Renal cortical epithelial cell (primary cell): Measurements from ENCODE around the gene ACCSL. TPM values are rescaled to one million over a fixed set of nuclear protein-coding genes. Genes with fewer than 3 reads are reported as not detected.

Experiments used
- DNase-seq: peaks from one replicate; pipeline ENCODE4 v3.0.0-alpha.2; 2011; ENCODE audit warnings: low read depth
- total RNA-seq: library from RNA; depleted of rRNA; stranded (reverse); fragments of >200 nt; gene quantifications from 2 replicates; pipeline ENCODE4 v1.2.3, GENCODE V29; 2014

ACCSL gene
- total RNA-seq, 1 donor from 2014 or later, result not detected

DNA sequence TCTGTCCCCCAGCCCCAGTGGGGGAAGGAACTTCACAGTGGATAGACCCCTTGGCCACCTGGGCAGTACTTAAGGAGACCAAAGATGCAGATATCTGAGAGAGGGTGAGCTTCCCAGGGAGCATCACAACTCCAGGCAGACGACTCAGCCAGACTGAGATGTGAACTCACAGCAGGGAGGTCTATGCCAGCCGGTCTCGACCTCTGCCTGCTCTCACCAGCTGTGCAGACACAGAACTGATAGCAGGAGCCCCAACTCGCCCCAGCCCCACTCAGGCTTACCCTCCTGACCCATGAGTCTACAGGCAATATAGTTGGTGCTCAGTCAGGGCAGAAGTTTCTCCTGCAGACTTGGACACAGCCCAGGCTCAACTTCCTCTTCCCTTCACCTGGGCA, 29.7 kb upstream of the ACCSL start:
- no peak for DNase-seq

DNA sequence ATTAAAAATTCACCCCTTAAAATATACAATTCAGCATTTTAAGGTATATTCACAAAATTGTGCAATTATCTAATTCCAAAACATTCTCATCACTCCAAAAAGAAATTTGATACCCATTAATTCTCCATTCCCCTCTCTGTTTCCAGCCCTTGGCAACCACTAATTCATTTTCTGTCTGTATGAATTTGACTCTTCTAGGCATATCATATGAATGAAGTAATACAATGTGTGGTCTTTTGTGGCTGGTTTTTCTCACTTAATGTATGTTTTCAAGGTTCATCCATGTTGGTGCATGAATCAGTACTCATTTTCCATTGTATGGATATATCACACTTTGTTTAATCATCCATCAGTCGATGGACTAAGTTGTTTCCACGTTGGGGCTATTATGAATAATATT, 29.0 kb upstream of the ACCSL start:
- DNase-seq, result no peak

DNA sequence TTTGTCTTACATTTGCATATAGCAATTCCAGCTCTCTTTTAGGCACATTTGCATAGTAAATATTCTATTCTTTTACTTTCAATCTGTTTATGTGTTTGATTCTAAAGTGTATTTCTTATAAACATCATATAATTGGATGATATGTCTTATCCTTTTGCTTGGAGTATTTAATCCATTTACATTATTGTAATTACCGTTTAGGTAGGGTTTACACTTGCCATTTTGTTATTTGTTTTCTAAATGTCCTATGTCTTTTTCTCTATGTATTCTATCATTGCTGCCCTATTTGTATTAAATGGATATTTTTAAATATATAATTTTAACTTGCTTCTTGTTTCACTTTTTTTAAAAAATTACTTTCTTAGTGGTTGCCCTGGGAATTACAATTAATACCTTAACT, 22.8 kb upstream of the ACCSL start:
- DNase-seq, result no peak

DNA sequence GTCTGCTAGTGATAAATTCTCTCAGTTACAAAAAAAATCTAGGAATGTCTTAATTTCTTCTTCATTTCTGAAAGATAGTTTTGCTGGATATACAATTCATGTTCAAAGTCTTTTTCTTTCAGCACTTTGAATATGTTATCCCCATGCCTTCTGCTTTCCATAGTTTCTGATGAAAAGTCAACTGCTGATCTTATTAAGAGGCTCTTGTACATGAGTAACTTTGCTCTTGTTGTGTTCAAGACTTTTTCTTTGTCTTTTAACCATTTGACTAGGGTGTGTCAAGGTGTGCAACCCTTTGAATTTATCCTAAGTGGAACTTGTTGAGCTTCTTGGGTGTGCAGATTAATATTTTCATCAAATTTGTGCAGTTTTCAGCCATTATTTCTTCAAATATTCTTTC, 22.1 kb upstream of the ACCSL start:
- DNase-seq, result no peak

DNA sequence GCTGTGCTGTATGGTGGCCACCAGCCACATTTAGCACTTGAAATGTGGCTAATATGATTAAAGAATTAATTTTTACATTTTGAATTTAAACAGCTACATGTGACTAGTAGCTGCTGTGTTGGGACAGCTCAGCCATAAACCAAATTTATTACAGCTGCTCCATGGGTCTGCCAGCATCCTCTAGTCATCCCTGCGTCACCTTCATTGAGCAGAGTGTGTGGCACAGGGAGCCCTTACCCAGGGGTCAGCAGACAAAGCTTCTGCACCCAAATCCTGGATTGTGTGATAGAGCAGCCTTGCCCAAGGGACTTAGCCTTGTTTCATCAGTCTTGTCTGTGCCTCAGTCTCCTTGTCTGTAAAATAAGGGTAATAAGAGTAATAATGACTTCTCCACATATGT, 19.4 kb upstream of the ACCSL start:
- no peak for DNase-seq

DNA sequence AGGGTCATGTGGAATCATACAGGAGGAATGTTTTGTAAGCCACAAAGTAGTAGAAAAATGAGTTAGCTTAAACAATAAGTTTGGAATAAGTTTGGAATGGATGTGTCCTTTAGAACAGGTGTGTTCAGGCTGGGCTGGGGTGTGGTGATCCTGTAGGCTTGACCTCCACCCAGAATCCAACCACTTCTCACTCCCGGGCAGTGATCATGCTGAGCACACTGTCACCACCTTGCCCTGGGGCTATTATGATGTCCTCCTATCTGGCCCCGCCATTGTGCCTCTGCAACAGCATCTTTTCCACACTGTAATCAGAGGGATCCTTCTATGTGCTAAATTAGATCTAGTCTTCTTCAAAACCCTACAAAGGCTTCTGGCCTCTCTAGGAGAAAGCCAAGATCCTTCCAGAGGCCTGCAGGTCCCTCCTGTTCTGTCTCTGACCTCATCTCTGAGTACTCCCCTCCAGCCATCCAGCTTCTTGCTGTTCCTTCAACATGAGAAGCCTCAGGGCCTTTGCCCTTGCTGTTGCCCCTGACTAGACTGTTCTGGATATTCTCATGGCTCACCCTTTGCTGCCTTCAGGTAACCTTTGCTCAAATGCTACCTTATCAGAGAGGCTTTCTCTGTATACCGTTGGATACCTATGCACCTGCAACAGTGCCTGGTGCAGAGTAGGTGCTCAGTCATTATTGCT, 18.8 kb upstream of the ACCSL start:
- no peak for DNase-seq

DNA sequence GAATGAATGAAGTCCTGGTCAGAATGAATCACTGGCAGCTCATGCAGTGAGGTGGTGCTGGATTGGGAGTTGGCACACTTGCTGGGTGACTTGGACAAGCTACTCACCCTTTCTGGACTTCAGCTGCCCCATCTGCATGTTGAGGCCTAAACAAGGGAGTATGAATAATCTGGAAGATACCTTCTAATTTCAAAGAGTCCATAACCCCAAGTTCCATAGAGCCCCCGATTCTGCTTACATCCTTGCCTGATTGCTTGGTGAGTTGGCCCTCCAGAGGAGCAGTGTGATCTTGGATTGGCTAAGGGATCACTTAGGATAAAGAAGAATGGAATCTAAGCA, 18.3 kb upstream of the ACCSL start:
- no peak for DNase-seq

DNA sequence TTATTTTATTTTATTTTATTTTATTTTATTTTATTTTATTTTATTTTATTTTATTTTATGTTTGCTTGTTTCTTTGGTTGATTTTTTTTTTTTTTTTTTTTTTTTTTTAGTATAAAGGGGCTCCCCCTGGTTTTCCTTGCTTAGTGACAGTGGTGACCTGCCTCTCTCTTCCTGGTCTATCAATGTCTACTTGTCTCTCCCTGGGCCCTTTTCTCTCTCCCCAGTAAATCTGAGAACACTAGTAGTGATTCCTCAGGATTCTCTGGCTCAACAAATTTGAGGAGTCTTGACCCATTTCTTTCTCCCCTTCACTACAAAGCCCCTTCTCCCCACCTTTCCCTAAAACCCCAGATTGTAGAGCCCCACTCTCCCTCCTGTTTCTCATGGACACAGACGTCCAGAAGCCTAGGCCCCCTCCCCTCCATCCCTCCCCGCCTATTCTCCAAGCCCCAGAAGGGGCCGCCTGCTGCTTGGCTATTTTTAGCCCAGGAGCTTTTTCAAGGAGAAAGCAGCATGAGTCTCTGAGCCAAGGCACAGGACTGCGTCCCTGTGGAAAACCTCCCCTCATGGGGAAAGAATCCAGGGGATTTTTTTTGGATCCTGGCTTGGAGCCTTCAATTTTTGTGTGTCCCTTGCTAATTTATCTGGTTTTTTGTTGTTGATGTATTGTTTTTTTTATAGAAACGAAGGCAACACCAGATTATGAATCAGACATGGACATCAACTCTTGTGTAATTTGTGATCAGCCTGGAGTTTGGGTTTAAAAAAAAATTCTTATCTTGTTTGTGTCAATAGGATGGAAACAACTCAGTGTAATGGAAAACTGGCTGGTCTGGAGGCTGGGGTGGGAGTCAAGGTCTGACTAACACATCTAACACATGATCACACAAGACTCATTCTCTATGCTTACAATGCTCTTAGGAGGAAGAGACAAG, 17.5 kb upstream of the ACCSL start:
- peak; percentile 27 for DNase-seq

DNA sequence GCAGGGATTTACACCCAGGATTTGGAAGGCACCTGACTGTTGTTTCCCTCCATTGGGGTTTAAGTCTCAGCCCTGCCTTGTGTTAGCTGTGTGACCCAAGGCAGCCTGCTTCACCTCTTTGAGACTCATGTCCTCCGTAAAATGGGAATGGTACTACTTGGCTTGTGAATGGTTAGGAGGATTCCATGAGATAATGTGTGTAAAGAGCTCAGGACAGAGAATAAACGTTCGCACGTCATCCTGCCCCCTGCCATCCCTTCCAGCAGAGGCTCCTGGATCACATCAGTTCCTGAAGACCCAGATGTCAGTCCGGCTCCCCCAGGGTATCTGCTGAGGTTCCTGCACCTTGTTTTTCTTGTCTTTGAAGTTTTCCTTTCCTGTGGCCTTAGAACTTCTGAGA, 16.8 kb upstream of the ACCSL start:
- DNase-seq, result no peak

DNA sequence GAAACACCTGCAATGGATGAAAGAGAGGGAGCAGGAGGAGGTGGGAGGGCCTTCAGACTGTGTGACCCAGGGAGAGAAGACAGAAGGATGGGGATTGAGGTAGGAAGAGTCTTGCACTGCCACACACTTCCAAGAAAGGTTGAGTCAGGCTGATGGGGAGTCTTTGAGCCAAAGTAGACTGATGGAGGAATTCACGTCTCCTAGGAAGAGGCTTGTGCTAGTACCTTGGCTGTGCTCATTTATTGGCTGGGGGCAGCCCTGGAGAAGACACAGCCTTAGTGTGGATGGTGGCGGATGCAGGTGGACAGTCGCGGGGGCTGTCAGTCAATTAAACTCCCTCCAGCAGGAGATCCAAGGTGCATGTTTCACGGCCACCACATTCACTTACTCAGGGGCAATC, 16.2 kb upstream of the ACCSL start:
- DNase-seq, result no peak

DNA sequence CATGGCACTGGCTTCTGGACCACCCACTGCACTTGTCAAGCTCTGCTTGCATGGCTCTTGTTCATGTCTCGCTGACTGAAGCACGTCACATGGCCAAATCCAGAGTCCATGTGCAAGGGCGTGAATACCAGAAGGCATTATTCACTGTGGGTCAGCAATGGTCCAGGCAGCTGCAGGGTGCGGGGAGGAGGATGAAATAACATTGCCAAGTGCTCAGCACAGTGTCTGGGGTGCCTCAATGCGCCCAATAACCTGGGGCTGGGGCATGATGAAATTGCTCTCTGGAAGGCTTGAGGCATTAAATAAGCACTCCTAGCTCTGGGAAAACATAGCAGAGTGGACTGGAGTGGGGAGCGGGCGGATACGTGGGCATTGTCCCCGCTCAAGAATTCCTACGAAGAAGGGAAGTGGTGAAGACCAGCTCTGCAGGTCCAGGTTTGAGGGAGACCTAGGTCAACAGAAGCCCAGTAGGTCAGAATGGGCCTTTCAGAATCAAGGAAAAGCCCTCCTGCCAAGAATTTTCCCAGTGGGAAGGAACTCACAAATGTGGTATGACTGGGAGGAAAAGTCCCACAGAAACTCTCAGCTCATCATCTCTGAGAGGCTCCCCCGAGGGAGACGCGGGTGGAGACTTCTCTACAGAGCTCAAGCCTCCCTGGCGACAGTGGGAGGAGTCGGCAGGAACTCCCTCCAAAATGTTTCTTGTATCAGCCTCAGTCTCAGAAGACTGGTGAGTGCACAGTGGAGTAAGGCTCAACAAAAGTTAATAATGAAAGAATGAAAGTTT, 15.3 kb upstream of the ACCSL start:
- DNase-seq, result peak; percentile 39

DNA sequence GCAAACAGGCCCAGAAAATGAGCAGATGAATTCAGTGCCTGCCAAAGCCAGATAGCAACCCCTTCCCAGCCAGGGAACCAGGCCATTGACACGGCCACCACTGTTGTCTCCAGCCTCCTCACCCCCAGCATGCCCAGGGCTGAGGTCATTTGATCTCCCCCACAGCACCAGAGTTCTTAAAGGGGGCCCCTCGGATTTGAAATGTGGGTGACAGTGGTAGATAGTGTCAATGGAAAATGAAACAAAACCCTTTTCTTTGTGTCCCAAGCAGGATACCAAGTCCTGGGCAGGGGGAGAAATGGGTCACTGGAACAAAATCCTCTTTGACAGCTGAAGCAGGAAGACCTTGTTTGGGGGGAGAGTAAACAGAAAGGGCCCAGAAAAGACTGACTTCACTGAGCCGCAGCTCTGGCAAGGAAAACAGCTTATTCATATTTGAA, 14.3 kb upstream of the ACCSL start:
- DNase-seq, result no peak

DNA sequence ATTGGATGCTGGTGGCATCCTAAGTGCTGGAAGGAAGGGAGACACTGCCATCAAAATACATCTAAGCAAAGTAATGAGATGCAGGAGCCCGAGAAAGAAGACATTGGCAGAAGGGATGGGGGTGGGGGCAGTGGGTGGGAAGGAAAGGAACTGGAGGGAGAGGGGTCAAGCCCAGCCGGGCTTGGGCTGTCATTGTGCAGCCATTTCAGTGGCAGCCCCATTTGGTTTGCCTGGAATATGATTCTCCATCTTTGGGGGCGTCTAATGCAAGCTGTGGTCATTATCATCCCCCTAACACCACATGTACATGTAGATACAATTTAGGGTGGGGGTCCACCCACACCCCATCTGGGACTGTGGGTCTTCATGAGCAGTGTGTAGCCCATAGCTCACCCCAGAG, 13.9 kb upstream of the ACCSL start:
- no peak for DNase-seq

DNA sequence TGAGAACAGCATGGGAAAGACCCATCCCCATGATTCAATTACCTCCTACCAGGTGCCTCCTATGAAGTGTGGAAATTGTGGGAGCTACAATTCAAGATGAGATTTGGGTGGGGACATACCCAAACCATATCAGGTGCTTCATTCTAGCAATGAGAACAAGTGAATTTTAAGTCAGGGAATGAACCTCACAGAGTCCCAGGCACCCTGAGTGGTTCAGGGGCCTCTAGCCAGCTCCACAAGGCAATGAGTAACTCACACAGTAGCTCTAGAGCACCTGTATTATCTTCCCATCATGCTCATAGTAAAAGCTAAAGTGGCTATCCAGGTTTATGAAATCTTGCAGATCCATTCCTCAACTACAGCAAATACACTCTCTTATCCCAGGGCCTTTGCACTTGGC, 13.1 kb upstream of the ACCSL start:
- DNase-seq, result no peak

DNA sequence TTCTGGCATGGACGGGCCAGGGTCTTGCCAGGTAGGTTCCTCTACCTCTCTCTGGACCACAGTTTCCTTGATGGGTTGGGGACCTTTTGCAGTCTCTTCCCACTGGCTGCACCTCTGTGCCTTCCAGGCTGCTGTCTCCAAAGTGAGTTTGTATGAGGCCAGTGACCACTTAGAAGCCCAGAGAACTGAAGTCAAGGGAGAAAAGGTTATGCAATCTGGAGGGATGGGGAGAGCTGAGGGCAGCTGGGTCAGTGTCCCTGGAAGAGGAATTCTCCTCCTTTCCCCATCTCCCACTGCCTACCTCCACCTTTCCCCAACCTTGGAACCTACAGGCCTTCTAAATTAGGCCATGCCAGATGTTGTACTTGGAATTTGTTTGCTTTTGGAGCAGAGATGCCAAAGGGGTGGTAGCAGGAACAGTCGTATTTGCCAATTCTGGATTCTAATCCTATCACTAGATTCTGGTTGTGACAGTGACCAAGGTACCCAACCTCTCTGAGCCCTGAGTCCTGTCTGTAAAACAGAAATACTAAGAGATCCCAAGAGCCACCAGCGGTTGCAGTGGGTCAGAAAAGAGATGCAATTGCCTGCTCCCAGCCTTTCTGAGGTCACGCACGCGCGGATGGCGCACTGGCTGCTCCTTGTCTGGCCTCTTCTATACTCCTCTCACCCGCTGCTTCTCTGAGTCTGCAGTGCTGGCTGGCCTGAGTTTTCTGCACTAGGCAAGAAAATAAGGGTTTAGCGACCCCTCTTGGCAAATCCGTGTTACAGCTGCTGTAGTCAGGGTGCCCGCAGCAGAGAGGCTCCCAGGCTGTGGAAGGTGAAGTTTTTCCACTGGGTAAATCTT, 10.7 kb upstream of the ACCSL start:
- DNase-seq, result peak; percentile 67

DNA sequence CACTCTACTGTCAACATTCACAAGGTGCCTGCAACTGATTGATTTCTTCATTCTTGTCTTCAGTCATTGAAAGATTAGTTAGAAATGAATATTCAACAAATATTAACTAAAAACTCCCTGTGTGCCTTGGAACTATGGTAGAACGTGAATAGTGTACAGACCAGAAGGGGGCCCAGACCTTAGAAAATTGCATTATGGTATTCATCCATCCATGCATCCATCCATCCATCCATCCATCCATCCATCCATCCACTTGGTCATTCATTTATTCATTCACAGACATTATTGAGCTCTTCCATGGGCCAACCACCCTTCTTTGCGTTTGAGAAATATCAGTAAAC, 10.2 kb upstream of the ACCSL start:
- DNase-seq, result no peak

DNA sequence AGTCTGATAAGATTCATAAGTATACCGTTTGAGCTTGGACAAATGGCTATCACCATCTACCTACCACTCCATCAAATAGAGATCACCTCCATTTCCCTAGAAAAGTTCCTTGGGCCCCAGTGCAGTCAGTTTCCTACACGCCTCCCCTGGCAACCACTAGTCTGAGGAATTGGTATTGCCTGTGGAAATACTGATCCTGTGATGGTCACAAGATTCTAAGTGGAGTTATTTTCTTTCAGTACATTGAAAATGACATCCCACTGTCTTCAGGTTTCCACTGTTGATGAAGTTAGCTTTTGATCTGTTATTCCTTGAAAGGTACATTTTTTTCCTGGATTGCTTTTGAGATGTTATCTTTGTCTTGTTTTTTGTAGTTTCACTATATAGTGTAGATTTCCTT, 4.6 kb upstream of the ACCSL start:
- DNase-seq, result no peak

DNA sequence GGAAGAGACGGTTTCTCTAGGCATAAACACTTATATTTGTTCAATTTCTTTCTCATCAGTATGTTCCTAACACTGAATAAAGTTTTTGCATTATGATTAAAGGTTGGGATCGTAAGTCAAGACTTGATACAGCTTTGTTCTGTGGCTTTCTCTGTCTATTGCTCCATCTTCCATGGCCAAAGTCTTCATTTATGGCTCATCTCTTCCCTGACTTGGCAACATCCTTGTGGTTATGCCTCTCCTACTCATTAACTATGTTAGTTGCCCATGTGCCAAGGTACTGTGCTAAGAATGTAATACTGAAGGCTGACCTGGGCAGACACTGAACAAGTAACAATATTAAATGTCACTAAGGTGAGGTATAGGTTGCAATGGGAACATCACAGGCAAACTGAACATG, 1.6 kb upstream of the ACCSL start:
- peak; percentile 45 for DNase-seq

DNA sequence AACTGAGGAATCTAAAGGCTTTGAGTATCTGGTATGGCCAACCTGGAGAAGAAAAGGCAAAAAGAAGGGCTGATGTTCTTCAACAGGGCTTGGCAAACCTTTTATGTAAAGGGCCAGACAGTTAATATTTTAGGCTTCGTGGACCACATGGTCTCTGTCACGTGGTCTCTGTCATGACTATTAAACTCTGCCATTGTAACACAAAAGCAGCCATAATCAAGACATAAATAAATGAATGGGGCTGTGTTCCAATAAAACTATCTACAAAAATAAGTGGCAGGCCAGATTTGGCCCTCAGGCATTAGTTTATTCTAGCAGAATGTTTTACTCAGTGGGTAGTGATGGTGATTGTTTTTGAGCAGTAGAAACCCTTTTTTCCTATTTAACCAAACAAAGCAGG, 483 bp upstream of the ACCSL start:
- no peak for DNase-seq

DNA sequence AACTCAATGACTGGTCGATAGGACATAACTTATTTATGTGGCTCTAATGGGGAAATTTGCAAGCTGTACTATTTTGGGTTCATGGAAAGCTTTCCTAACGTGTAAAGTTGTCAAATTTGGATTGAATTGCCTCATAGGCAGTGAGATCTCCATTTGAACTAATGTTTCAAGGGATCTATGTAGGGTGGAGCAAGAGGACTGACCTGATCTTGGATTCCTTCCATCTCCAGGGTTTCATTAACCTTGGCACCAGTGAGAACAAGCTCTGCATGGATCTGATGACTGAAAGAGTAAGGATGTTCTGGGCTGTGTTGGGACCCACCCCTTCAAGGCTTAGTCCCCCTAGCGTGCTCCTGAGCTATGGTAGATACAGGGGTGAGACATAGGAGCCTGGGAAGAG, 2.1 kb downstream of the ACCSL start:
- no peak for DNase-seq

DNA sequence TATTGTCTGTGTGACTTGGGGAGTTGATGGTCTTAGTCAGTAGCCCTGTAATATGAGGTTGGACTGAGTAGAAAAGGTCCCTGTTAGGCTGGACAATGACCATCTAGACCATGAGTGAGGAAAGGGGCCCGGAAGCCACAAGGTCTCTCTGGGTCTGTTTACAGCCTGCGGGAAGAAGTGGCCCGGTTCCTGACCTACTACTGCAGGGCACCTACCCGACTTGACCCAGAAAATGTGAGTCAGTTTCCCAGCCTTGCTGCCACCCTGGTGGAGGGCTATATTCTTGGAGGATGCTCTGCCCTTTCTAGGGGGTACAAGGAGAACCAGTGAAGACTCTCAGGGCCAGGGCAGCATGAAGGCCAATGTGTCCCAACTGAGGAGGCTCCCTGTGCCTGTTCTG, 3.4 kb downstream of the ACCSL start:
- no peak for DNase-seq

DNA sequence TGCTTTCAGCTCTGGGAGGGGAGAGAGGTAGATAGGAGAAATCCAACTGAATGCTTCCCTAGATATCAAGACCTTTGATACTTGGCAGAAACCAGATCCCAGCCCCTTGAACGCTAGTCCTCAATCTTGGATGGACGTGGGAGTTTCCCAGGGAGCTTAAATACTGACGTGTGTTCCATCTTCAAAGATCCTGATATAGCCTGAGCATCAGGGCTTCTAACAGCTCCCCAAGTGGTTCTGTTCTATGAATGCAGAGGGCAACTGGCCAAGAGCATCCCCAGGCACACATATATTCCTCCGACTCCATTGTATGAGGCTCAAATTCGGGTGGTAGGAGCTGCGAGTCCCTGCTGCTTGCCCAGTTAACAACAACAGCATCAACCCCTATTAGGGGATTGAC, 9.6 kb downstream of the ACCSL start:
- DNase-seq, result no peak
